GM18861 (cell line): ENCODE measurements around the gene DSG3.

Experiments
- ATAC-seq: cut with Tn5 transposase; IDR thresholded peaks from one replicate; pipeline ENCODE4 v1.9.1; 2021; ENCODE audit not compliant: unreplicated experiment

DSG3 gene, protein sequence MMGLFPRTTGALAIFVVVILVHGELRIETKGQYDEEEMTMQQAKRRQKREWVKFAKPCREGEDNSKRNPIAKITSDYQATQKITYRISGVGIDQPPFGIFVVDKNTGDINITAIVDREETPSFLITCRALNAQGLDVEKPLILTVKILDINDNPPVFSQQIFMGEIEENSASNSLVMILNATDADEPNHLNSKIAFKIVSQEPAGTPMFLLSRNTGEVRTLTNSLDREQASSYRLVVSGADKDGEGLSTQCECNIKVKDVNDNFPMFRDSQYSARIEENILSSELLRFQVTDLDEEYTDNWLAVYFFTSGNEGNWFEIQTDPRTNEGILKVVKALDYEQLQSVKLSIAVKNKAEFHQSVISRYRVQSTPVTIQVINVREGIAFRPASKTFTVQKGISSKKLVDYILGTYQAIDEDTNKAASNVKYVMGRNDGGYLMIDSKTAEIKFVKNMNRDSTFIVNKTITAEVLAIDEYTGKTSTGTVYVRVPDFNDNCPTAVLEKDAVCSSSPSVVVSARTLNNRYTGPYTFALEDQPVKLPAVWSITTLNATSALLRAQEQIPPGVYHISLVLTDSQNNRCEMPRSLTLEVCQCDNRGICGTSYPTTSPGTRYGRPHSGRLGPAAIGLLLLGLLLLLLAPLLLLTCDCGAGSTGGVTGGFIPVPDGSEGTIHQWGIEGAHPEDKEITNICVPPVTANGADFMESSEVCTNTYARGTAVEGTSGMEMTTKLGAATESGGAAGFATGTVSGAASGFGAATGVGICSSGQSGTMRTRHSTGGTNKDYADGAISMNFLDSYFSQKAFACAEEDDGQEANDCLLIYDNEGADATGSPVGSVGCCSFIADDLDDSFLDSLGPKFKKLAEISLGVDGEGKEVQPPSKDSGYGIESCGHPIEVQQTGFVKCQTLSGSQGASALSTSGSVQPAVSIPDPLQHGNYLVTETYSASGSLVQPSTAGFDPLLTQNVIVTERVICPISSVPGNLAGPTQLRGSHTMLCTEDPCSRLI

GRCh38 chr18:31447530-31448191 lies at the start of gene DSG3:
Gene DSG3 (plus strand): TSS chr18:31447741. CDS start chr18:31447878, 137 bp downstream.
- ATAC-seq: no peak

GRCh38 chr18:31398191-31398590 lies 49.4 kb upstream of the DSG3 start:
- ATAC-seq: no peak

DNA sequence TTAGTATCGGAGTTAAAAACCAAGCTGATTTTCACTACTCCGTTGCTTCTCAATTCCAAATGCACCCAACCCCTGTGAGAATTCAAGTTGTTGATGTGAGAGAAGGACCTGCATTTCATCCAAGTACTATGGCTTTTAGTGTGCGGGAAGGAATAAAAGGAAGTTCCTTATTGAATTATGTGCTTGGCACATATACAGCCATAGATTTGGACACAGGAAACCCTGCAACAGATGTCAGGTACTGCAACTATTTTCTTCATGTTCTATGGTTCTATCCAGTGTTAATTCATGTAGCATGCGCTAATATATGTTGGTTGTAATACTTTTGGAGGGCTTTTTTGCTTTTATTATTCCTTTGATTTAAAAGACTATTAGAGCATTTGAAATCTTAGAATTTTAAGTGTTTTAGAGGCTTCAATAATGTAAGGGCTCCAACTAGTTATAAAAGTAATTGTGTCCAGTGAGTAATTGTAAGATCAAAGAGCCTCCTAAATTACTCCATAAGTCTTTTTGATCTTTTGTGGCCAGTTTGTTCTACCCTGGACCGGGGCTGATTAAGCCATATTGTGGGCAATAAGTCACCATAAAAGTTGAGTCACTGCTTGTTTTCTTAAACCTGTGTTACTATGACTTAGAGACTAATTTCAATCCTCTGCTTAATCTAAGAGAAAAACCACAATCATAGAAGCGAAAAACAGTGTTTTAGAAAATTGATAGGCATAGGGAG lies 48.1 kb upstream of the DSG3 start:
- ATAC-seq: no peak

- ATAC-seq: no peak
These were observed 46.1 kb upstream of the DSG3 start for GRCh38 chr18:31401156-31402025.

DNA sequence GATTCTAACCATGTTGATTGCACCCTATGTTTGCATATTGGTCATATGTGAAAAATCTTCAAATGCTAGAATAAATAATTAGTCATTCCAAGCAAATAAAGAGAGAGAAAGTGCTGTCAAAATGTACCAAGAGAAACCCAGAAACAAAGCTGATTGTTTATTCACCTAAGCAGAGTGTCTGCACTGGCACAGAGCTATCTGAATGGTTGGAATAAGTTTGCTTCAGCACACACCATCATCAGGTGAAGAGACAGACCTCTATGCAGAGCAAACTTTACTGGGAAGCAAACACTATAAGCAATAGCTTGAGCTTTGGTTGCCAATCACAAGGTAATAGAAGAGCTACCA lies 45.5 kb upstream of the DSG3 start:
- ATAC-seq: no peak

DNA sequence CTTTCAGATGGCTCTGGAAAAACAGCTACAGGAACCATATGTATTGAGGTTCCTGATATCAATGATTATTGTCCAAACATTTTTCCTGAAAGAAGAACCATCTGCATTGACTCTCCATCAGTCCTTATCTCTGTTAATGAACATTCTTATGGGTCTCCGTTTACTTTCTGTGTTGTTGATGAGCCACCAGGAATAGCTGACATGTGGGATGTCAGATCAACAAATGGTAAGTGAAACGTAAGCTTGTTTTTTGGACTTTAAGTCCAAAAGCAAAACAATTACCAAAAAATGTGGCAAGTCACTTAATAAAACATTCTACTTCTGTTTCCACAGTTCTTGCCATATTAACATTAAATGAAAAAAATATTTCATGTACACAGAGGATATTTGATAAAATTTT lies 44.1 kb upstream of the DSG3 start:
- ATAC-seq: no peak

DNA sequence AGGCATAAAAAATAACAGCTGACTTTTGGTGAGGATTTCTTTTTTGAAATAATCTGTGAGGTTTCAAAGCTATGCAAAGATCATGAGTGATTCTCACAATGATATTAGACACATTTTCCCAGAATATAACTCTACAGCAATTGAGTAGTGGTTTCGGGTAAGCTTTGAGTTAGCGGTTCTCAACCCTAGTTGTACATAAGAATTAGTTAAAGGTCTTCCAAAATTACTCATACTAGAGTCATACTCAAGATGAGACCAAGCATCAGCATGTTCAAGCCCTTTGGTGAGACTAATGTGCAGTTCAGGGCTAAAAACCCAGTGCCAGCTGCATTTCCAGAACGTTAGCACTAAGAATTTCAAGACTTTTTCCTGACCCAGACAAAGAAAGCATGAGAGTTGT lies 39.9 kb upstream of the DSG3 start:
- no peak for ATAC-seq

DNA sequence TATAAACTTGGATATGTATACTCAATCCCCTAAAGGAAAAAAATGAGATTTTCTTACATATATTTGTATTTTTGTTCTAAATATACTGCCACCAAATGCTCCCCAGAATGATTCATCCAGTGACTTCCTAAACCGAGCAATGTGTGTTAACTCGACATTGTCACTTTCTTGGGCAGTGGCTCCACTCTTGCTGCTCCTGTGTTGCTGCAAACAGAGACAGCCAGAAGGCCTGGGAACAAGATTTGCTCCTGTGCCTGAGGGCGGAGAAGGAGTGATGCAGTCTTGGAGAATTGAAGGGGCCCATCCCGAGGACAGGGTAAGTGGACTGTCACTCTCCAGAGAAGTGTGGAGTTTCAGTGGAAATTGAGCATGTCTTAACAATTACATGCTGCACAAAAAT lies 38.3 kb upstream of the DSG3 start:
- ATAC-seq: no peak

GRCh38 chr18:31410716-31411483 lies 36.6 kb upstream of the DSG3 start:
- ATAC-seq: no peak

DNA sequence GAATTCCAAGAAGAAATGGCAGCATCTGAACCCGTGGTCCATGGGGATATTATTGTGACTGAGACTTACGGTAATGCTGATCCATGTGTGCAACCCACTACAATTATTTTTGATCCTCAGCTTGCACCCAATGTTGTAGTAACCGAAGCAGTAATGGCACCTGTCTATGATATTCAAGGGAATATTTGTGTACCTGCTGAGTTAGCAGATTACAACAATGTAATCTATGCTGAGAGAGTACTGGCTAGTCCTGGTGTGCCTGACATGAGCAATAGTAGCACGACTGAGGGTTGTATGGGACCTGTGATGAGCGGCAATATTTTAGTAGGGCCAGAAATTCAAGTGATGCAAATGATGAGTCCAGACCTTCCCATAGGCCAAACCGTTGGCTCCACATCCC lies 34.4 kb upstream of the DSG3 start:
- ATAC-seq: no peak

DNA sequence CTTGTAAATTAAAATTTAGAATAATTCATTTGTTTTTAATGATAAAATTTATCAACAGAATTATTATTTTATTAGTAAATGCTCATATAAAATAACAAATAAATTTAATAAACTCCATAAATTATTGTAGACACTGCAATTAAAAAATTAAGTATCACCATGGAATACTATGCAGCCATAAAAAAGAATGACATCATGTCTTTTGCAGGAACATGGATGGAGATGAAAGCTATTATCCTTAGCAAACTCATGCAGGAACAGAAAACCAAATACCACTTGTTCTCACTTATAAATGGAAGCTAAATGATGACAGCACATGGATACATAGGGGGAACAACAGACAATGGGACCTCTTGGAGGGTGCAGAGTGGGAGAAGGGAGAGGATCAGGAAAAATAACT lies 29.7 kb upstream of the DSG3 start:
- ATAC-seq: no peak

DNA sequence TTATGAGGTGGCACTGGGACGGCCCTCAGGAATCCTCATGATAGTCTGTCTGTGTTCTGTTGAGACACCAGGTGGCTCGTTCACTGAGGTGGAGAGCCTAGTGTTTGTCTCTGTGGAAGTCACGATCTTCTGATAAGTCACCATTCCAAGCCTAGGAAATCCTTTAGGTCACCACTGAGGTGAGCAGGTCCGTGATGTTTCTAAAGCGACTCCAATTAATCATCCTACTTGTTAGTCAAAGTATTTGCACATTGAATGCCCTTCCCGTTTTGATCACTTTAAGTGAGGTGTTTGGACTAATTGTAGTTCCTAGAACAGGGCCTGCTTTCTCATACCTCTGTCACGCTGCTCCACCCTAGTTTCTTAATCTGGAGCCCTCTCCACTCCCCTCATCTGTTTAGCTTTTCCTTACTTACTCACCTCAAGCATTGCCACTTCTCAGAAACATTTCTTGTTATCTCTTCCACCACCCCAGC lies 28.0 kb upstream of the DSG3 start:
- ATAC-seq: no peak

DNA sequence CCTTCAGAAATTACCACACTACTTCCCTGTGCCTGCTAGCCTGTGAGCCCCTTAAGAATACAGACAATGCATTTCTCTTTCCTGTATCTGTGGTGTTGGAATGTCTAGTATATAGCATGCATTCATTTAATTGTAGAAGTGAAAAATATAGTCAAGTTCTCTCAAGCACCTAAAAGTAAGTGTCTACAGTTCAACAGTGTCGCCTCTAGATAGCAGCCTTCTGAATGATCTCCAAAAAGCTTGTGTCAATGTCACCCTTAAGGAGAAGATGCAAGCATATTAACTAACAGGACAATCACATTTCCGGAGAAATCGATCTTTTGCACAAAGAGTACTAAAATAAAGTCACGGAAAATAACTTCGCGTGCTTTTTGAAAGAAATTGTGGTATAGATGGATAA lies 27.5 kb upstream of the DSG3 start:
- ATAC-seq: no peak

DNA sequence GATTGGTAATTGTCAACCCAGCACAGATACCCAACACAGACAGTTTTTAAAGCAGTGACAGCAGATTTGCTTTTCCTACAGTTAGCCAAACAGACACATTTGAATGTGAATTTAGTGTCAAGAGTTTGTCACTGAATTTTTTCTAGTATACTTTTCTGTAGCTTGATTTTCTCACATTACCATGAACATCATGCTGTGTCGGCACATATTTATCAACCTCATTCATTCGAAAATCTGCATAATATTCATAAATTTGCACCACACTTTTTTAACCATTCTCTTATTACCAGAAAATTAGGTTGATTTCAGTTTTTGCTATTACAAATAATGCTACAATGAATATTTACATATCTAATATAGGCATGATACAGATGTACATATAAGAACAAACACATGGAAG lies 27.0 kb upstream of the DSG3 start:
- ATAC-seq: no peak

DNA sequence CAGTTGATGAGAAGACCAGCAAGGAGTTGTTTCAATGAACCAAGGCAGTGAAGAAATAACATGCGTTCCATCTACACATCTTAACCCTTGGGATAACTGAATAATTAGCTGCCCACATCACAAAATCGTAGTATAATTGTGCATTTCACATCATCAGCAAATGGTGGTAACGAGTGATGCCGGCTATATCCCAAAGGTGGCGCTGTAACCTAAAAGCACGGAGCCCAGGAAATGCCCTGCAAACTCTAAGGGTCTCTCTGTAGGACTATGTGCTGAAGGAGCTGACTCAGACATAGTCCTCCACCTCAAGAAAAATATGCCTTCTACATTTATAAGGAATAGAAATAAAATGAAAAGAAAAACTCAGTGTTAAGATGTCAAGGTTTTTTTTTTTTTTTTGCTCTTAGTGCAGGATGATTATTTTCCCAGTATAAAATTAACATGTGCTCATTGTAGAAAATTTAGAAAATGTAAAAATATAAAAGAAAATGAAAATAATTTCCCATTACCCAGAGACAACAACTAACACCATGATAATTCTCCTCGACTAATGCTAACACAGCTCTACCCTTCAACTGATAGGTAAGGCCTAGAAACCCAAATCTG lies 23.1 kb upstream of the DSG3 start:
- ATAC-seq: no peak

- ATAC-seq: no peak
These were observed 21.5 kb upstream of the DSG3 start for GRCh38 chr18:31426021-31426420.

DNA sequence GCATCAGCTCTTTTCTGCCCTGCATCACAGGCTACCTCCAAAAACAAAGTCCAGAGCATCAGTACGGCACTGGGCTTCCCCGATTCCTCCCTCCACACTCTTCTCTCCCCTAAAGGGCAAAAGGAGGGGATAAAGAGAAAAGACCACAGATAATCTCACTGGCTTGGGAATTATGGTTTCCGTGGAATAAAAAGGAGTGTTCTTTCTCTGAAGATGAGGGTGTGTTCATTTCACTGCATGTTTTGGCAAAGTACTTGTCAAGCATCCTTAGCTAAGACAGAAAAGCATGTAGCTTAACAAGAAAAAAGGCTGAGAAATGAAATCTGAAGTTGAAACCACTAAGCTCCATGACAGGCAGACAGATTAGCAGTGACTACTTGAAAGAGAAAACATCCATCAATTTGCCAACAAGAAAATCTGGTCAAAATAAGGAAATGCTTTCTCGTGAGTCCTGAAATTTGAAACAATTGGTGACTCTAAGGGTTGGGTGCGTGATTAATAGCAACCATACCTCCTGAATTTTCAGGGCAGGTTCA lies 20.6 kb upstream of the DSG3 start:
- no peak for ATAC-seq

GRCh38 chr18:31428211-31428610 lies 19.3 kb upstream of the DSG3 start:
- ATAC-seq: no peak
